ENCODE measurements around the gene CCDC188. TPM values are rescaled to one million over a fixed set of nuclear protein-coding genes. Genes with fewer than 3 reads are reported as not detected.

CCDC188 gene
- polyA plus RNA-seq, 1 donor (not counting 4 experiments of a cell fraction or from before 2014, with no cell fraction given) = not detected

DNA sequence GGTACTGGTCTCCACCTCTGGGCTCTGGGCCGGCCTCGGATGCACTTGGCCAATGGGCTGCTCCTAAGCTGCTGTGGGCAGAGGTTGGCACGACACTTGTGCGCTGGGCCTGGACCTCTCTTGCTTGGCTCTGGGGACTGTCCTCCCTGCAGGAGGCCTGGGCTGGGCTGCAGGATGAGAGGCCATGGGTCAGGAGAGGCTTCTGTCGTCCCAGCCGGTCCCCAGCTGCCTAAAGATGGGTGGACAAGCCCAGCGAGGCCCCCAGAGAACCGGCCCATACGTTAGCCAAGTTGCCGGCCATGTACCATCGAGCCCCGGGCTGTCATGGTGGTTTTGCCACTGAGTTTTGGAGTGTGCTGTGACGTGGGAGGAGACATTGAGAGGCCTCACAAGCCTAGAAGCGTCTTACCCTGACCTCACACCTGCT, 1.6 kb upstream of the CCDC188 start:
- H3K9me3 ChIP-seq (ENCODE audit: control insufficient read depth, low read depth, low read length) = no peaks in the 10 kb centered on the region
- H4K20me1 ChIP-seq (ENCODE audit: control insufficient read depth, extremely low read depth, insufficient read depth, low read length) = no peaks in the 10 kb centered on the region
- H3K9ac ChIP-seq (ENCODE audit: control insufficient read depth, extremely low read depth, insufficient read depth, low read length) = no peak overlapping the region
- H2AFZ ChIP-seq (ENCODE audit: control insufficient read depth, low read length) = no peak overlapping the region
- no peaks in the 10 kb centered on the region for H3K9me1 ChIP-seq (ENCODE audit: control insufficient read depth, extremely low read depth, insufficient read depth, low read length)
- no peak overlapping the region for H3K4me3 ChIP-seq (ENCODE audit: control insufficient read depth in 2 of 3, extremely low read depth in 1 of 3, insufficient read depth in 2 of 3, low read depth in 1 of 3, low read length in 3 of 3)
- dilution Hi-C loops (cut with MboI; ENCODE audit: extremely low pct_ligation_motif_present, low sequenced_read_pairs) = no loop called here
- H3K36me3 ChIP-seq (ENCODE audit: control insufficient read depth in 2 of 2, extremely low read depth in 1 of 2, insufficient read depth in 2 of 2, low read length in 2 of 2) = peaks cover 0 to 1% of the 10 kb centered on the region in 2 experiments
- H3K4me2 ChIP-seq (ENCODE audit: control insufficient read depth, extremely low read depth, insufficient read depth, low read depth, low read length) = no peak overlapping the region
- no peaks in the 10 kb centered on the region for H3K27me3 ChIP-seq (ENCODE audit: control insufficient read depth, extremely low read depth, insufficient read depth, low read length)
- FAIRE-seq (no peak), DNase-seq (ENCODE audit: low read depth, low spot score) (no peak)
- no peak overlapping the region for H3K27ac ChIP-seq (ENCODE audit: control insufficient read depth, insufficient read depth, low read length)
- H3K79me2 ChIP-seq (ENCODE audit: control insufficient read depth, insufficient read depth, low read length) = no peaks in the 10 kb centered on the region
- H3K4me1 ChIP-seq (ENCODE audit: control insufficient read depth, extremely low read depth, insufficient read depth, low read length) = no peaks in the 10 kb centered on the region
- TF ChIP-seq EZH2 (IDR thresholded peaks at IDR 0.05; ENCODE audit: low read length) = no peak
- TF ChIP-seq, protein P1, sequence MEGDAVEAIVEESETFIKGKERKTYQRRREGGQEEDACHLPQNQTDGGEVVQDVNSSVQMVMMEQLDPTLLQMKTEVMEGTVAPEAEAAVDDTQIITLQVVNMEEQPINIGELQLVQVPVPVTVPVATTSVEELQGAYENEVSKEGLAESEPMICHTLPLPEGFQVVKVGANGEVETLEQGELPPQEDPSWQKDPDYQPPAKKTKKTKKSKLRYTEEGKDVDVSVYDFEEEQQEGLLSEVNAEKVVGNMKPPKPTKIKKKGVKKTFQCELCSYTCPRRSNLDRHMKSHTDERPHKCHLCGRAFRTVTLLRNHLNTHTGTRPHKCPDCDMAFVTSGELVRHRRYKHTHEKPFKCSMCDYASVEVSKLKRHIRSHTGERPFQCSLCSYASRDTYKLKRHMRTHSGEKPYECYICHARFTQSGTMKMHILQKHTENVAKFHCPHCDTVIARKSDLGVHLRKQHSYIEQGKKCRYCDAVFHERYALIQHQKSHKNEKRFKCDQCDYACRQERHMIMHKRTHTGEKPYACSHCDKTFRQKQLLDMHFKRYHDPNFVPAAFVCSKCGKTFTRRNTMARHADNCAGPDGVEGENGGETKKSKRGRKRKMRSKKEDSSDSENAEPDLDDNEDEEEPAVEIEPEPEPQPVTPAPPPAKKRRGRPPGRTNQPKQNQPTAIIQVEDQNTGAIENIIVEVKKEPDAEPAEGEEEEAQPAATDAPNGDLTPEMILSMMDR (optimal IDR thresholded peaks at IDR 0.05 in 1 of 3, IDR thresholded peaks at IDR 0.05 in 1 of 3, conservative IDR thresholded peaks at IDR 0.05 in 1 of 3; ENCODE audit: extremely low read depth in 1 of 3, insufficient read depth in 2 of 3, low read length in 3 of 3) = no peak

DNA sequence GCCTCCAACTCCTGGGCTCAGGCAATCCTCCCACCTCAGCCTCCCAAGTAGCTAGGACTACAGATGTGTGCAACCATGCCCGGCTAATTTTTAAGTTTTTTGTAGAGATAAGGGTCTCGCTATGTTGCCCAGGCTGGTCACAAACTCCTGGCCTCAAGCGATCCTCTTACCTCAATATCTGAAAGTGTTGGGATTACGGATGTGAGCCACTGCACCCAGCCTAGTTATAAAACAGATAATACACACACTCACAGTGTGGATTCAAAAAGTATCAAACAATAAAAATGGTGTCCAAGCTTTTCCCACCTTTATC, 377 bp upstream of the CCDC188 start:
- DNase-seq (ENCODE audit: low read depth, low spot score) (no peak), FAIRE-seq (no peak)
- dilution Hi-C loops (cut with MboI; ENCODE audit: extremely low pct_ligation_motif_present, low sequenced_read_pairs) = no loop called here
- Histone ChIP-seq H3K9me1 (ENCODE audit: control insufficient read depth, extremely low read depth, insufficient read depth, low read length) (no peaks in the 10 kb centered on the region), H3K4me1 (ENCODE audit: control insufficient read depth, extremely low read depth, insufficient read depth, low read length) (no peaks in the 10 kb centered on the region), H3K4me2 (ENCODE audit: control insufficient read depth, extremely low read depth, insufficient read depth, low read depth, low read length) (no peak overlapping the region), H3K27me3 (ENCODE audit: control insufficient read depth, extremely low read depth, insufficient read depth, low read length) (no peaks in the 10 kb centered on the region), H3K9ac (ENCODE audit: control insufficient read depth, extremely low read depth, insufficient read depth, low read length) (no peak overlapping the region), H4K20me1 (ENCODE audit: control insufficient read depth, extremely low read depth, insufficient read depth, low read length) (no peaks in the 10 kb centered on the region), H2AFZ (ENCODE audit: control insufficient read depth, low read length) (no peak overlapping the region), H3K4me3 (ENCODE audit: control insufficient read depth in 2 of 3, extremely low read depth in 1 of 3, insufficient read depth in 2 of 3, low read depth in 1 of 3, low read length in 3 of 3) (no peak overlapping the region), H3K27ac (ENCODE audit: control insufficient read depth, insufficient read depth, low read length) (no peak overlapping the region), H3K9me3 (ENCODE audit: control insufficient read depth, low read depth, low read length) (no peaks in the 10 kb centered on the region), H3K79me2 (ENCODE audit: control insufficient read depth, insufficient read depth, low read length) (no peaks in the 10 kb centered on the region), H3K36me3 (ENCODE audit: control insufficient read depth in 2 of 2, extremely low read depth in 1 of 2, insufficient read depth in 2 of 2, low read length in 2 of 2) (peaks cover 0 to 2% of the 10 kb centered on the region in 2 experiments)
- TF ChIP-seq, protein P1 (optimal IDR thresholded peaks at IDR 0.05 in 1 of 3, IDR thresholded peaks at IDR 0.05 in 1 of 3, conservative IDR thresholded peaks at IDR 0.05 in 1 of 3; ENCODE audit: extremely low read depth in 1 of 3, insufficient read depth in 2 of 3, low read length in 3 of 3) = no peak
- no peak for TF ChIP-seq EZH2 (IDR thresholded peaks at IDR 0.05; ENCODE audit: low read length)

Measured in keratinocyte (primary cell).